Astrocyte (in vitro differentiated cells and primary cell): Measurements from ENCODE around the gene SLFN12L.

Experiments
- CTCF ChIP-seq: IDR thresholded peaks from 2 replicates; pipeline ENCODE4 v1.5.1; 2011; ENCODE audit warnings: low read depth, mild to moderate bottlenecking, inconsistent platforms, low read length, moderate library complexity; ENCODE audit not compliant: insufficient read depth
- EZH2 ChIP-seq: IDR thresholded peaks from 2 replicates; pipeline ENCODE4 v1.6.1; 2012; ENCODE audit warnings: mild to moderate bottlenecking, low read length, inconsistent platforms; ENCODE audit not compliant: insufficient read depth

- no peak for TF ChIP-seq CTCF
- TF ChIP-seq EZH2 = no peak
Observed at GRCh38 chr17:35499548-35499947, 37.9 kb downstream of the SLFN12L start.
